GM21825 (cell line): ENCODE data around the gene C3orf49.
A peak's percentile ranks its signal among the peaks of the same experiment; 100 is the strongest.

Experiments
- ATAC-seq: cut with Tn5 transposase; IDR thresholded peaks from one replicate; pipeline ENCODE4 v1.9.1; 2021; ENCODE audit warnings: mild to moderate bottlenecking, moderate library complexity; ENCODE audit not compliant: unreplicated experiment

C3orf49 gene

GRCh38 chr3:63819151-63819398 is at the start of gene C3orf49:
C3orf49 (plus strand) TSS chr3:63819299; CDS start chr3:63819472, 173 bp downstream.
- no peak for ATAC-seq

GRCh38 chr3:63774781-63775180 is 44.3 kb upstream of the C3orf49 start:
- ATAC-seq, result no peak

- ATAC-seq, result no peak
Observed at GRCh38 chr3:63779227-63779626, 39.9 kb upstream of the C3orf49 start.

- no peak for ATAC-seq
Observed at GRCh38 chr3:63791974-63792373, 27.1 kb upstream of the C3orf49 start.

- ATAC-seq, result no peak
Observed at GRCh38 chr3:63795438-63795837, 23.7 kb upstream of the C3orf49 start.

- no peak for ATAC-seq
Observed at GRCh38 chr3:63798544-63798943, 20.6 kb upstream of the C3orf49 start.

- no peak for ATAC-seq
Observed at GRCh38 chr3:63798949-63799348, 20.1 kb upstream of the C3orf49 start.

- no peak for ATAC-seq
Observed at GRCh38 chr3:63800097-63800496, 19.0 kb upstream of the C3orf49 start.

- no peak for ATAC-seq
Observed at GRCh38 chr3:63803911-63804310, 15.2 kb upstream of the C3orf49 start.

GRCh38 chr3:63807961-63808565 is 11.0 kb upstream of the C3orf49 start:
- no peak for ATAC-seq

GRCh38 chr3:63808633-63809032 is 10.5 kb upstream of the C3orf49 start:
- ATAC-seq, result no peak

- no peak for ATAC-seq
Observed at GRCh38 chr3:63809607-63810006, 9.5 kb upstream of the C3orf49 start.

GRCh38 chr3:63814237-63814636 is 4.9 kb upstream of the C3orf49 start:
- no peak for ATAC-seq

- no peak for ATAC-seq
Observed at GRCh38 chr3:63817225-63817624, 1.9 kb upstream of the C3orf49 start.

GRCh38 chr3:63818282-63819150 is 583 bp upstream of the C3orf49 start:
- peak; percentile 69 for ATAC-seq

GRCh38 chr3:63824309-63824708 is 5.2 kb downstream of the C3orf49 start:
- ATAC-seq, result no peak

- no peak for ATAC-seq
Observed at GRCh38 chr3:63830526-63830925, 11.4 kb downstream of the C3orf49 start.

GRCh38 chr3:63832395-63832794 is 13.3 kb downstream of the C3orf49 start:
- no peak for ATAC-seq

GRCh38 chr3:63841704-63842103 is 22.6 kb downstream of the C3orf49 start:
- ATAC-seq, result no peak

- ATAC-seq, result no peak
Observed at GRCh38 chr3:63842127-63842526, 23.0 kb downstream of the C3orf49 start.

GRCh38 chr3:63845215-63845614 is 26.1 kb downstream of the C3orf49 start:
- ATAC-seq, result no peak

GRCh38 chr3:63847718-63848450 is 28.8 kb downstream of the C3orf49 start:
- ATAC-seq, result no peak
